NCI-H226 (cell line): ENCODE measurements around the gene ZBTB21.
"Not testable (repeated sequence)": the region's sequence is repeated elsewhere in the genome, so short reads cannot be mapped to it uniquely, and the experiment has no call there.

Experiments
- DNase-seq: peaks from one replicate; pipeline ENCODE4 v3.0.0-alpha.2; 2015

Gene ZBTB21

GRCh38 chr21:41965461-41966013, 44.6 kb downstream of the ZBTB21 start:
- no peak for DNase-seq

DNA sequence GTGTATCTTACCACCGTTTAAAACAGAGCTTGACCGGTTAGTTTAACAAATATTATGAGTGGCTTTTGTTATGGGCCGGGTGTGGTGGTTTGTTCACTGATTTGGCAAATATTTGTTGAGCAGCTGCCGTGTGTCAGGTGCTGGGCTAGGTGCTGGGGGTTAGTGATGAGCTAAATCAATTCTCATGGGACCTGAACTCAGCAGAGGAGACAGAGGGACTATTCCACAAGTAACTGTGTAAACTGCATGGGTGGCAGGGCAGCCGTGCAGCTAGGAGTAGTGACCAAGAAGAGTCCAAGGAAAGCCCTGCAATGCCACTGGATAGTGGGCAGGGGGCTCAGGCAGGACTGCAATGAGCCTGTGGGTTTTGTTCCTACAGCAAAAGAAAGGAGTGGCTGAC, 45.1 kb downstream of the ZBTB21 start:
- DNase-seq, result no peak

GRCh38 chr21:41964171-41964570, 46.0 kb downstream of the ZBTB21 start:
- DNase-seq, result no peak

DNA sequence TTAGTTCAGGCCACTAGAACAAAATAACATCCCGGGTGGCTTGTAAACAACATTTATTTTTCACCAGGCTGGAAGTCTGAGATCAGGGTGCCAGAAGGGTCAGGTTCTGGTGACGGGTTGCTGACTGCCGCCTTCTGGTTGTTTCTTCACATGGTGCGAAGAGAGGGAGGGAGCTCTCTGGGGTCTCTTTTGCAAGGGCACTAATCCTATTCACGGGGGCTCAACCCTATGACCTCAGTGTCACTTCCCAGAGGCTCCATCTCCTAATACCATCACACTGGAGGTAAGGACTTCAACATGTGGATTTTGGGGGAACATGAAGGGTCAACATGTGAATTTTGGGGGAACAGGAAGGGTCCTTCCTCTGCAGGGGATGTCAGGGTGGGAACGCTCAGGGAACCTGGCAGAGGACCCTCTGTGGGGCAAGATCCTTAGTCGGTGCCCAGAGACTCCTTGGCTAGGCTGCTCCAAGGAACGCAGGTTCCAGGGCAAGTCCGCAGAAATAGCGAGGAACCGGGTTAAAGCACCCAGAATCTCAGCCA, 47.7 kb downstream of the ZBTB21 start:
- DNase-seq, result no peak

GRCh38 chr21:41961753-41962152, 48.4 kb downstream of the ZBTB21 start:
- DNase-seq, result no peak

- DNase-seq, result no peak
These were observed 48.9 kb downstream of the ZBTB21 start for GRCh38 chr21:41961282-41961701.

DNA sequence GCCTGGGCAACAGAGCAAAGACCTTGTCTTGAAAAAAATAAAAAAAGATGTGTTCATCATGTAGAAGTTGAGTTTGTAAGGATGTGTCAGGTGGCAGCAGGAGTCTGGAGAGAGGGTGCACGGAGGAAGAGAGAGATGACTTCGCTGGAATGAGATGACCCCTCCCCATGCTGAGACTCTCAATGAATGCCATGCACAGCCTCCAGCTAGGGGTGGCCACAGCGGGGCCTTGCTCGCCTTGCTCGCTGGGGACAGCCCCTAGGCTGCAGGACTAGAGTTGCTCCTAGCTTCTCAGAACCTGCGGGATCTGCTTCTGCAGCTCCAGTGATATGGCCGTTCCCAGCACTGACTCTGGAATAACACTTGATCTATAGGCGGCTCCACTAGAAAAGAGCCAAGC, 49.8 kb downstream of the ZBTB21 start:
- no peak for DNase-seq

- not testable (repeated sequence) for DNase-seq
These were observed 50.5 kb downstream of the ZBTB21 start for GRCh38 chr21:41959697-41960096.

- peak; percentile 13 for DNase-seq
These were observed 51.1 kb downstream of the ZBTB21 start for GRCh38 chr21:41958886-41959563.

DNA sequence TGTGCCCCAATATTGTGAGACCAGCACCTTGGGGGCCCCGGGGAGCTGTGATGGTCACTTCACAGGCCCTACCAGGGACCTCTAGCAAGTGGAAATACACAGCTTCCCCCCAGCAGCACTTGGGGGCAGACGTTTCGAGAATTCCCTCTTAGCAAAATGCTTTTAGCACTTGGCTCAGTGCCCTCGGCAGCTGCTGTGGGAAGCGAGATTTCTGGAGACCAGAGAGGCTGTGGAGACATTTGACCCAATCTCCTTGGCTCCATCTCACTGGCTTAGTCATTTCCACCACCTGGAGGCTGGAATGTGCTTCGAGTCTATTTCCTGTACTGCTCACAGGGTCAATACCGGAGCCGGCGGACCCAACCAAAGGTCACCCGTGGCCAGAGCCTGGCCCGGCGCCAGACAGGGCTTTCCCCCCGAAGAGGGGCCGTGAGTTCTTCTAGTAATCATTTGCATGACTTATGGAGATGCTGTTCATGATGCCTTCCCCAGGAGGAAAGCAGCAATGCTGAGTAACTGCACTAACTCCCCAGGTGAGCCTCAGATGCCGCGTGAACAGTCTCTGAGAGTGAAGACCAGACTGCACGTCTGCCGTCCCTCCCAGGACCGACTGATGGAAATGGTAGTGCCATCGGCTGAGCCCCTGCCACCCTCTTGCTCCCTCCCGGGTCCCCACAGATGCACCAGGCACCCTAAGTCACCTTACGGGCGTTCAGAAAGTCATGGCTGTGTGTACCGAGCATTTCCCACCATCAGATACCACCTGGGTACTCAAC, 52.0 kb downstream of the ZBTB21 start:
- peak; percentile 92 for DNase-seq

GRCh38 chr21:41956926-41957729, 53.0 kb downstream of the ZBTB21 start:
- DNase-seq, result peak; percentile 48

DNA sequence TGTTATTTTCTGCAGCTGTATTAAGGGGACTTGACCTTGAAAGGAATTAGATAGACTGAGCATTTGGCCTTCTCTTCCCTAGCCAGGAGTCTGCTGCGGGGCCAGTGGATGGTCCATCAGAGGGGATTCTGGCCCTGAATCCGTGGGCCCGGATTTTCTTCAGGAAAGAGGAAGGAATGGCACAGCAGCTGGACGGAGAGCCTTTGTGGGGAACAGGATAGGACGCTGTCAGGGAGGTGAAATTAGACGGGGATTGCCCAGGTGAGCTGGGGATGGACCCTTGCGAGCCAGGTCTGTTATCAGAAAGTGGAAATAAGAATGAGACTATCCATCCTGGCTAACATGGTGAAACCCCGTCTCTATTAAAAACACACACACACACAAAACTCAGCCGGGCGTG, 54.6 kb downstream of the ZBTB21 start:
- DNase-seq, result no peak

DNA sequence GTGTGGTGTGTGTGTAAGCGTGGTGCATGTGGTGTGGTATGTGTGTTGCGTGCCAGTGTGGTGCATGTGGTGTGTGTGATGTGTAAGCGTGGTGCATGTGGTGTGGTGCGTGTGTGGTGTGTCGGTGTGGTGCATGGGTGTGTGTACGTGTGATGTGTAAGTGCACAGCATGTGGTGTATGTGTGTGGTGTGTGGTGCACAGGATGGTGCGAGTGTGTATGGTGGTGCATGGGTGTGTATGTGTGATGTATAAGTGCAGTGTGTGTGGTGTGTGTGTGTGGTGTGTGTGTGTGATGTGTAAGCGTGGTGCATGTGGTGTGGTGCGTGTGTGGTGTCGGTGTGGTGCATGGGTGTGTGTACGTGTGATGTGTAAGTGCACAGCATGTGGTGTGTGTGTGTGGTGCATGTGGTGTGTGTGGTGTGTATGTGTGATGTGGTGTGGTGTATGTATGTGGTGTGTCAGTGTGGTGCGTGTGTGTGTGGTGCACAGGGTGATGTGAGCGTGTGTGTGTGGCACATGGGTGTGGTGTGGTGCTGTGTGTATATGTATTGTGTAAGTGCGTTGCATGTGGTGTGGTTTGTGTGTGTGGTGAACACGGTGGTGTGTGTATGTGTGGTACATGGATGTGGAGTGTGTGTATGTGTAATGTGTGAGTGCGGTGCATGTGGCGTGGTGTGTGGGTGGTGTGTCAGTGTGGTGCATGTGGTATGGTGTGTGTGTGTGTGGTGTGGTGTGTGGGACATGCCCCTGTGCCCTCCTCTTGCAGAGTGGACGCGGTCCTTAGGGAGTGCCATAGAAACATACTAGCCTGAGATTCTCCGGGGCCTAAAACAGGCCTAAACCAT, 55.3 kb downstream of the ZBTB21 start:
- no peak for DNase-seq

GRCh38 chr21:41953831-41954653, 56.1 kb downstream of the ZBTB21 start, which contains the start of gene C2CD2:
Gene C2CD2, minus strand, starts transcription at chr21:41954018. Its CDS starts 370 bp downstream, at chr21:41953648.
- DNase-seq, result peak; percentile 67

GRCh38 chr21:41953249-41953830, 56.8 kb downstream of the ZBTB21 start:
- DNase-seq, result no peak

GRCh38 chr21:41952568-41953248, 57.5 kb downstream of the ZBTB21 start:
- DNase-seq, result no peak

GRCh38 chr21:41951876-41952567, 58.1 kb downstream of the ZBTB21 start:
- no peak for DNase-seq

DNA sequence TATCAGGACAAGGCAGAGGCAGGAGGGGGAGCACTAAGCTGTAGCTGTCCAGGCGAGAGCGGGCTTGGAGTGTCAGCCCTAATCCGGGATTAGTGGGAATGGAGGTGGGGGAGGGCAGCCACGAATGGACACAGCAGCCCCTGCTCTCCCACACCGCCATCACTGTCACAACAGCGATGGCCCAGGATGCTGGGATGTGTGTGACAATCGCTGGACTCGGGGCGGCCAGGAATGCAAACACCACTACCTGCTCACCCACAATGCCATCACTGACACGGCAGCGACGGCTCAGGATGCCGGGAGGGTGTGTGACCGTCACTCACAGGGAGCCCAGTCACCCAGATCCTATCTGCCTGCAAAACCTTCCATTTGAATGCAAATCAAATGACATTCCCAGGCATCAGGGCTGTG, 59.2 kb downstream of the ZBTB21 start:
- DNase-seq, result no peak

DNA sequence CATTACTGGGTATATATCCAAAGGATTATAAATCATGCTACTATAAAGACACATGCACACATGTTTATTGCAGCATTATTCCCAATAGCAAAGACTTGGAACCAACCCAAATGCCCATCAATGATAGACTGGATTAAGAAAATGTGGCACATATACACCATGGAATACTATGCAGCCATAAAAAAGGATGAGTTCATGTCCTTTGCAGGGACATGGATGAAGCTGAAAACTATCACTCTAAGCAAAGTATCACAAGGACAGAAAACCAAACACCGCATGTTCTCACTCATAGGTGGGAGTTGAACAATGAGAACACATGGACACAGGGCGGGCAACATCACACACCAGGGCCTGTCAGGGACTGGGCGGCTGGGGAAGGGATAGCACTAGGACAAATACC, 60.5 kb downstream of the ZBTB21 start:
- not testable (repeated sequence) for DNase-seq
